HUES6 (cell line): ENCODE results near the gene MAGEB6B.
"Not testable (repeated sequence)": the region's sequence is repeated elsewhere in the genome, so short reads cannot be mapped to it uniquely, and the experiment has no call there.

Experiments used
- H3K27ac ChIP-seq: 2 replicates; pipeline ENCODE4 v1.7.0; 2013; ENCODE audit warnings: low read depth, mild to moderate bottlenecking, low read length, inconsistent platforms
- H3K27me3 ChIP-seq: 2 replicates; pipeline ENCODE4 v1.6.1; 2013; ENCODE audit warnings: low read length; ENCODE audit not compliant: control insufficient read depth, insufficient read depth
- H3K36me3 ChIP-seq: 2 replicates; pipeline ENCODE4 v1.6.1; 2013; ENCODE audit warnings: low read length; ENCODE audit not compliant: control insufficient read depth, insufficient read depth
- H3K4me1 ChIP-seq: 2 replicates; pipeline ENCODE4 v1.6.1; 2013; ENCODE audit warnings: low read length; ENCODE audit not compliant: control insufficient read depth, insufficient read depth
- H3K4me3 ChIP-seq: 2 replicates; pipeline ENCODE4 v1.5.1; 2013; ENCODE audit warnings: low read depth, low read length
- H3K9ac ChIP-seq: one replicate; pipeline ENCODE4 v1.6.1; 2013; ENCODE audit warnings: mild to moderate bottlenecking, low read length
- H3K9me3 ChIP-seq: 2 replicates; pipeline ENCODE4 v1.6.1; 2013; ENCODE audit warnings: low read depth, low read length; ENCODE audit not compliant: control insufficient read depth, insufficient read depth

The MAGEB6B gene

GRCh38 chrX:26160301-26160700, at the start of gene MAGEB6B:
Gene MAGEB6B (plus strand): TSS chrX:26160601. CDS start chrX:26160601, 0 bp downstream.
- Histone ChIP-seq H3K4me3 (no peak within 1 kb of the TSS), H3K9ac (no peak within 1 kb of the TSS), H3K27me3 (no peaks in the 10 kb centered on the region; the same call in 1 of the 2 replicates)

GRCh38 chrX:26138274-26138673, 22.1 kb upstream of the MAGEB6B start, which contains the start of gene MAGEB18:
Gene MAGEB18 (plus strand): TSS chrX:26138343. CDS start chrX:26138986, 643 bp downstream.
- Histone ChIP-seq H3K4me3 (no peak within 1 kb of the TSS), H3K36me3 (no peaks in the 10 kb centered on the region)

More at GRCh38 chrX:26160301-26160700, at the start of gene MAGEB6B:
- H3K27ac ChIP-seq, result no peak within 1 kb of the TSS
- no peaks in the 10 kb centered on the region for H3K36me3 ChIP-seq
- peaks cover 8% of the 10 kb centered on the region for H3K9me3 ChIP-seq
- H3K4me1 ChIP-seq, result no peaks in the 10 kb centered on the region

GRCh38 chrX:26146024-26146423, 14.4 kb upstream of the MAGEB6B start:
- H3K4me3 ChIP-seq, result no peak overlapping the region
- H3K27me3 ChIP-seq, result no peaks in the 10 kb centered on the region
- H3K27ac ChIP-seq, result no peak overlapping the region
- H3K36me3 ChIP-seq, result no peaks in the 10 kb centered on the region
- no peak overlapping the region for H3K9ac ChIP-seq
- no peaks in the 10 kb centered on the region for H3K9me3 ChIP-seq
- no peaks in the 10 kb centered on the region for H3K4me1 ChIP-seq

More at GRCh38 chrX:26138274-26138673, 22.1 kb upstream of the MAGEB6B start, which contains the start of gene MAGEB18:
- H3K9ac ChIP-seq, result no peak within 1 kb of the TSS
- peaks cover 2% of the 10 kb centered on the region; the same call in 1 of the 2 replicates for H3K27me3 ChIP-seq
- no peak within 1 kb of the TSS for H3K27ac ChIP-seq
- no peaks in the 10 kb centered on the region for H3K4me1 ChIP-seq
- no peaks in the 10 kb centered on the region for H3K9me3 ChIP-seq

- Histone ChIP-seq H3K4me3 (no peak within 1 kb of the TSS), H3K27ac (no peak within 1 kb of the TSS), H3K4me1 (no peaks in the 10 kb centered on the region), H3K9me3 (peaks cover 6% of the 10 kb centered on the region; the same call in 1 of the 2 replicates), H3K27me3 (no peaks in the 10 kb centered on the region), H3K36me3 (no peaks in the 10 kb centered on the region), H3K9ac (no peak within 1 kb of the TSS)
Observed at GRCh38 chrX:26192204-26192603, 31.8 kb downstream of the MAGEB6B start, which contains the start of gene MAGEB6. Gene MAGEB6 (plus strand): TSS chrX:26192440. CDS start chrX:26193847, 1,407 bp downstream.

GRCh38 chrX:26203561-26203960, 43.2 kb downstream of the MAGEB6B start:
- Histone ChIP-seq H3K9ac (no peak overlapping the region), H3K4me3 (no peak overlapping the region), H3K4me1 (no peaks in the 10 kb centered on the region), H3K27me3 (no peaks in the 10 kb centered on the region), H3K27ac (no peak overlapping the region), H3K36me3 (no peaks in the 10 kb centered on the region), H3K9me3 (peaks cover 6% of the 10 kb centered on the region; the same call in 1 of the 2 replicates)

- H3K9me3 ChIP-seq, H3K27me3 ChIP-seq, H3K9ac ChIP-seq, H3K4me1 ChIP-seq, H3K4me3 ChIP-seq, H3K27ac ChIP-seq, H3K36me3 ChIP-seq: not testable (repeated sequence)
Observed at GRCh38 chrX:26204717-26205116, 44.3 kb downstream of the MAGEB6B start.

GRCh38 chrX:26208012-26208411, 47.6 kb downstream of the MAGEB6B start:
- Histone ChIP-seq H3K9me3 (peaks cover 2% of the 10 kb centered on the region; the same call in 1 of the 2 replicates), H3K27me3 (no peaks in the 10 kb centered on the region), H3K36me3 (no peaks in the 10 kb centered on the region), H3K4me3 (no peak overlapping the region), H3K27ac (no peak overlapping the region), H3K4me1 (no peaks in the 10 kb centered on the region), H3K9ac (no peak overlapping the region)
